HepG2 (cell line): Measurements from ENCODE around the gene CHMP1A. TPM values are rescaled to one million over a fixed set of nuclear protein-coding genes. Genes with fewer than 3 reads are reported as not detected.

ENCODE experiments used
- AFF4 ChIP-seq: sonication (generic); formaldehyde crosslinking; IDR thresholded peaks from 2 replicates; pipeline ENCODE4 v1.4.0; 2020; ENCODE audit warnings: missing genetic modification reagents
- ERF ChIP-seq: IDR thresholded peaks from 2 replicates; pipeline ENCODE4 v1.6.1; 2018; ENCODE audit warnings: missing biosample characterization, missing genetic modification reagents
- ZBTB4 ChIP-seq: sonication (generic); formaldehyde crosslinking; IDR thresholded peaks from 2 replicates; pipeline ENCODE4 v1.4.0; 2020; ENCODE audit warnings: missing genetic modification reagents, mild to moderate bottlenecking, borderline replicate concordance
- ZNF282 ChIP-seq: fragments of 450-650 bp; IDR thresholded peaks from 2 replicates; pipeline ENCODE4 v1.6.1; 2018; ENCODE audit not compliant: partially characterized antibody
- ZNF318 ChIP-seq: sonication (generic); formaldehyde crosslinking; IDR thresholded peaks from 2 replicates; pipeline ENCODE4 v1.4.0; 2020; ENCODE audit warnings: mild to moderate bottlenecking, missing genetic modification reagents
- ZNF609 ChIP-seq: sonication (generic); formaldehyde crosslinking; IDR thresholded peaks from 2 replicates; pipeline ENCODE4 v1.4.0; 2020; ENCODE audit warnings: mild to moderate bottlenecking, missing genetic modification reagents, borderline replicate concordance
- polyA plus RNA-seq, 8 experiments: library from polyadenylated mRNA; depleted of rRNA in 3 of 8; stranded (reverse) in 7 of 8; unstranded in 1 of 8; fragments of >200 nt; fragmentation: Illumina TruSeq in 4 of 8; extraction: Trizol in 4 of 8; gene quantifications; 2 replicates each; pipeline versions ENCODE4 v1.2.1 to v1.2.3, GENCODE V29; 2011 to 2016; ENCODE audit warnings: low read depth in 4 of 8, missing spikeins in 1 of 8, mixed read lengths in 1 of 8; ENCODE audit not compliant: insufficient read depth in 1 of 8
- total RNA-seq, 5 experiments: library from RNA; depleted of rRNA; stranded (reverse); fragments of >200 nt; fragmentation: Illumina TruSeq; extraction: Trizol; gene quantifications; 2 replicates each; pipeline ENCODE4 v1.2.3, GENCODE V29; 2016; ENCODE audit warnings: low read depth in 1 of 5

CHMP1A gene
- total and polyA plus RNA-seq, 2 of the 13 experiments (the other 11 are each of a cell fraction or from before 2014, with no cell fraction given), result 69.4 to 73.3 TPM

GRCh38 chr16:89623511-89624261 is 33.8 kb downstream of the CHMP1A start (continued):
- TF ChIP-seq ZBTB4 (no peak), ZNF609 (CRISPR knock-in tag) (no peak), AFF4 (CRISPR knock-in tag) (no peak), ZNF318 (no peak), ZNF282 (no peak), ERF (CRISPR knock-in tag) (no peak)
